ENCODE measurements around the gene DNA2.
"Not testable (repeated sequence)": the region's sequence is repeated elsewhere in the genome, so short reads cannot be mapped to it uniquely, and the experiment has no call there.

Gene DNA2

GRCh38 chr10:68461032-68461431, 10.7 kb downstream of the DNA2 start:
- in situ Hi-C loops (cut with MboI; ENCODE audit: low sequenced_read_pairs), result no loop called here

- in situ Hi-C loops (cut with MboI; ENCODE audit: low sequenced_read_pairs), result not testable (repeated sequence)
These were observed 22.1 kb downstream of the DNA2 start for GRCh38 chr10:68449698-68450097.

- in situ Hi-C loops (cut with MboI; ENCODE audit: low sequenced_read_pairs), result no loop called here
These were observed 25.6 kb downstream of the DNA2 start for GRCh38 chr10:68446179-68446578.

DNA sequence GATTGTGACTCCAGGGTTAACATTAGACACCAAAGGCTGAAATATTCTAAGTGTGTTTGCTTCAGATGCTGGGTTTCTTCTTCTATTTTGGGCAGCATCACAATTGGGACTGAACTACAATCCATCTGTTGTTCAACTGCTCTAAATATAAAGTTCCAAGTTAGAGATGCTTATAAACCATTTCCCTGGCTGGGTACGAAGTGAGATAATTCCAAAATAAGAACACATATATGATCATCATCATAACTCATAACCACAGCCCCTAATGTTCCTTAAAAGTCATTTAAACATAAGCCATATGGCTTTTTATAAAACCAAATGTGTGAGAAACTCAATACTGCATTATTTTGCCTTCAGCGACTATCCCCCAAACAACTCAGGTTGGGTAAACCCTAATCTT, 28.8 kb downstream of the DNA2 start:
- in situ Hi-C loops (cut with MboI; ENCODE audit: low sequenced_read_pairs), result no loop called here

DNA sequence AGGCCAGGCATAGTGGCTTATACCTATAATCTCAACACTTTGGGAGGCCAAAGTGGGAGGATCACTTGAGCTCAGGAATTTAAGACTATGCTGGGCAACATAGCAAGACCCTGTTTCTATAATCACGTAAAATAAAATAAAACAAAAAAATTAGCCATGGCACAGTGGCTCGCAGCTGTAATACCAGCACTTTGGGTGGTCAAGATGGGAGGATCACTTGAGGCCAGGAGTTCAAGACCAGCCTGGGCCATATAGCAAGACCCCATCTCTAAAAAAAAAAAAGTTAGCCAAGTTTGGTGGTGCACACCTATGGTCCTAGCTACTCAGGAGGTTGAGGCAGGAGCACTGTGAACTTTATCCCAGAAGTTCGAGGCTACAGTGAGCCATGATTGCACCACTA, 30.9 kb downstream of the DNA2 start:
- in situ Hi-C loops (cut with MboI; ENCODE audit: low sequenced_read_pairs), result no loop called here

DNA sequence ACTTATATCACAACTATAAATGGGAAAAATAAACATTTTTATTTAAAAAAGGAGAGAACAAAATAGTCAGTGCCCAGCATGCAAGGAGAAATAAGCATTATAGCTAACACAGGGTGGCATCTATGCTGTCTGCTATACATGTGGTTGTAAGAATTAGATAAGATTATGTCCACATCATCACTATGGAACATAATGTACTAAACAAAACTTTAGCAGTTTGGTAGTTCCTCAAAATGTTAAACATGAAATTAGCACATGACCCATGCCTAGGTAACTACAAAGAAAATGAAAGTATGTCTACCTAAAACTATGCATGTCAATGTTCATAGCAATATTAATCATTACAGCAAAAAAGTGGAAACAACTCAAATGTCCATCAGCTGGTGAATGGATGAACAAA, 36.0 kb downstream of the DNA2 start:
- in situ Hi-C loops (cut with MboI; ENCODE audit: low sequenced_read_pairs), result no loop called here

DNA sequence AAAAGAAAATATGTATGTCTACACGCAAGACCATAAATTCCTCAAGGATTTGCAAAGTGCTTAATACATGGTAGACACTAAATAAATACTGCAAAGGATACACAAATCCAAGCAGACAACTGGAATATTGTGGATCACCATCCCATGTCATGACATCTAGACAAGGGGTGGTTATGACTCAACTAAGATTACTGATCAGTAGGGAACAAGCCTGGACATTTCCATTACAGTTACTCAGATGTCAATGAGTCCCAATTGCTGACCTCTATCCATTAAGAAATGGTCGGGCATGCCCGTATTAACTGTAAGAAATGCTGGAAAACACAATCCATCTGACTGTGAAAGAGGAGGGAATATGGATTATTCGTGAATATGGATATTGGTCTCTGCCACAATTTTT, 37.1 kb downstream of the DNA2 start:
- in situ Hi-C loops (cut with MboI; ENCODE audit: low sequenced_read_pairs), result no loop called here

- in situ Hi-C loops (cut with MboI; ENCODE audit: low sequenced_read_pairs), result no loop called here
These were observed 43.2 kb downstream of the DNA2 start for GRCh38 chr10:68428396-68429104.

- in situ Hi-C loops (cut with MboI; ENCODE audit: low sequenced_read_pairs), result no loop called here
These were observed 47.2 kb downstream of the DNA2 start for GRCh38 chr10:68424454-68425014.

DNA sequence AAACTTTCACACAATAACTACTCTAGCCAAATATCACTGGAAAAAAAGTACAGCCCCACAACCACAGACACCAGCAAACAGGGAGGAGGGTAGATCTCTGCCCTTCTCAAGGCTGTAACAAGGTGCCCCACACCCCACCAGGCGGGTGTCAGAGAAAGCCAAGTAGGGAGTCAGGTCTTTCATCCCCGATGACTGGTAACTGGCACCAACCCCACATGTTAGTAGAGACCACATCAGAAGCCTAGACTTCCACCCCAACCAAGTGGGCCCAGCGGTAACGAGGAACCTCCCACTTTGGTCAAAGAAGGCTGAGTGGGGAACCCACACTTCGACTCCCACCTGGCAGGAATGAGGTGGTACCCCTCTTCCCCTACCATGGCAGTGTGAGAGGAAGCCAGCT, 48.3 kb downstream of the DNA2 start:
- in situ Hi-C loops (cut with MboI; ENCODE audit: low sequenced_read_pairs), result no loop called here

DNA sequence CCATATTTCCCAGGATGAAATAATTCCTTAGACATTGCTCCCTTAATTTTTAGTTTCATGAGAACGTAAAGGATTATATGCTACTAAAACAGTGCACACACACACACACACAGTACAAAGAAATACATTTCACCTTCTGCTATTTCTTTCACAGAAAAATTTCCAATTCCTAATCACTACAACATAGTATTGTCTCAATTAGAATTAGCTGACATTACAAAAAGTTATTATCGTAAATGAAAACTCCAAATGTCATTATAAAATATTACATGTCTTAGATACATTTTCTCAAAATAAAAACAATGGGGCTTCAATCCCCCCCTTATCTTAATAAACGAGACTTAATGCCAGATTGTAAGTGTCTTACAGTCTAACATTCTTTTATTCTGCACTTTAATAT, 52.4 kb downstream of the DNA2 start:
- in situ Hi-C loops (cut with MboI; ENCODE audit: low sequenced_read_pairs), result no loop called here

DNA sequence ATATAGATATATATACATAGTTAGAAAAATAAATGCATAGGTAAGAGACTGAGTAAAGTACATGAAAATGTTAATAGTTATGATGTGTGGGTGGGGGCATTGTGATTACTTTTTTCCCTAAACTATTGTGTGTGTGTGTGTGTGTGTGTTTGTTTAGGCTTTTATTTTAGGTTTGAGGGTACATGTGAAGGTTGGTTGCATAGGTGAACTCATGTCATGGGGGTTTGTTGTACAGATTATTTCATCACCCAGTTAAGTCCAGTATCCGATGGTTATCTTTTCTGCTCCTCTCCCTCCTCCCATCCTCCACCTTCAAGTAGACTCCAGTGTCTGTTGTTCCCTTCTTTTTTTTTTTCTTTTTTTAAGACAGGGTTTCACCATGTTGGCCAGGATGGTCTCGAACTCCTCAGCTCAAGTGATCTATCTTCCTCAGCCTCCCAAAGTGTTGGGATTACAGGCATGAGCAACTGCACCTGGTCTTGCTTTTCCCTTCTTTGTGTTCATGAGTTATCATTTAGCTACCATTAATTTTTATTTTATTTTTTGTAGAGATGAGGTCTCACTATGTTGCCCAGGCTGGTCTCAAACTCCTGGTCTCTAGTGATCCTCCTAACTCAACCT, 62.8 kb downstream of the DNA2 start:
- in situ Hi-C loops (cut with MboI; ENCODE audit: low sequenced_read_pairs), result no loop called here

DNA sequence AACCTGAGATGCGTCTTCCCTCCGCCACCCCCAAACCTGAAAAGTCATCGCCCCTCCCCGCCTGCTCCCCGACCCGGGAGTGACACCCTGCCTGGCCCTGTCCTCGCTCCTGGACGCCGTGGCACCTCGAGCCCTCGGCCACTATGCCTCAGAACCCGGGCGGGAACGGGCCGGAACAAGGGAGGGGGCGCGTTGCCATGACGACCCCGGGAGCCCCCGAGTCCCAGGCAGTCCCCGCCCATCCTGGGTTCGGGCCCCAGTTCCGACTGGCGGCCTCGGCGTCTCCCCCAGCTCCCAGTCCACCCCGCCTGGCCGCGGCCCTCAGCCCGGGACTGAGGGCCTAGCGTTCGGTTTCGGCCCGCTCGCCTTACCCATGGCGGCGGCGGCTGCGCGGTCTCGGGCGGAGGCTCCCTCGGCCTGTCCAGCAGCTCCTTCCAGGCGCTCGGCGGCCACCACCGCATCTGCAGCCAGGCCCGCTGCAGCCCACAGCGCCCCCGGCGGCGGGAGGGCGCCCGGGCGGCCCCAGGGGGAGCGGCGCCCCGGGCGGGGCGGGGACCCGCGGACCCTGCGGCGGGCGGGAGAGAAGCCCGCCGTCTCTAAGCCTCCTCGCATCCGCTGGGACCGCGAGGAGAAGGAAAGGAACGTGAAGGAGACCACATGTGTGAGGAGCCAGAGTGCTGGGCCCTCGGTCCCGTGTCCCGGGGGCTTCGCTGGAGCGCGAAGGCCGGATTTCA, 64.8 kb downstream of the DNA2 start, which contains the start of gene RUFY2:
TSS of gene RUFY2 (minus strand) at position 463 of the 734 bp plus-strand sequence. CDS start at position 375, 88 bp downstream.
- in situ Hi-C loops (cut with MboI; ENCODE audit: low sequenced_read_pairs), result no loop called here

DNA sequence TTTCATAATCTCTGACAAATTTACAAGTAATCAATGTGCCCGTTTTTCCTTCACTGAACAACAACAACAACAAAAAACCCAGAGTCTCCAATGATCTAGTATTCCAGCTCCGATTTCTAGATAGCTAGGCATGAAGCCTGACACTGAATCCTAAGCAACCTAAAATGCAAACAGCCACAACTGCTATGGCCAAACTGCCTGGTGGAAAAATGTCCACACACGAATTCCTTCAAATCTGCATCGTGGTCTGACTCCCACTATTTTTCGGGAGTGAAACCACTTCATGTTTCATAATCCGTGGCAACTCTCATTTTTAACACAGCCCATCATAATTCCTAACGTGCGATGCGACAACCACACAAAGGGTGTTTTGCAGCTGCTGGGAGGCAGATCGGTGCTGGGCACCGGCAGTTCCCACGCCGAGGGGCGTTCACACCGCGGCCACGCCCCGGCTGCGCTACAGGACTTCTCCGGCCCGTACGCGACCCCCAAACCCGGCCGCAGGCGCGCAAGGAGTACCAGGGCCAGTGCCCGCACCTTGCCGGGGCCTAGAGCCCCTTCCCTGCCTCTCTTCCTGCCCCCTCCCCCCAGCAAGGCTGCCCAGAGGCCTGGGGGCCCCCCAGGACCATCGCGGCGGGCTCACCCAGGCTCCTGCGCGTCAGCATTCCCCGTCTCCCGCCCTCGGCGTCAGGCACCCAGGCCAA, 65.5 kb downstream of the DNA2 start:
- in situ Hi-C loops (cut with MboI; ENCODE audit: low sequenced_read_pairs), result no loop called here

GRCh38 chr10:68403701-68404100, 68.1 kb downstream of the DNA2 start:
- in situ Hi-C loops (cut with MboI; ENCODE audit: low sequenced_read_pairs), result no loop called here

DNA sequence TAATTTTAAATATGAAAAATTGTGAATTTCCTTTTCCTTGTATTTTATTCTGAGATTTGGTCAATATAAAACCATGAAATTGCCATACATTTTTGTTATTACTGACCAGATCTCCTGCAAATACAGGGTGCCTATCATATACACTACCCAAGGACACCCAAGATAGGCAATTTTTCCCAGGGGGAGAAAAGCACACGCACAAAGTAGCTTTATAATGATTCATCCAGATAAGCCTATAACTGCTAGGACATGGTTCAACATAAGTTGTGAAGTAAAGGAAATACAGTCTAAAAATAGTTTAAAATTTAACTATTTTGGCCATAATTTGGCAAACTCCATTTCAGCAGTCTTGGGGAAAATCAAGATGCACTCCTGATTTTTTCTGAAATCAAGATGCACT, 69.5 kb downstream of the DNA2 start:
- in situ Hi-C loops (cut with MboI; ENCODE audit: low sequenced_read_pairs), result no loop called here

DNA sequence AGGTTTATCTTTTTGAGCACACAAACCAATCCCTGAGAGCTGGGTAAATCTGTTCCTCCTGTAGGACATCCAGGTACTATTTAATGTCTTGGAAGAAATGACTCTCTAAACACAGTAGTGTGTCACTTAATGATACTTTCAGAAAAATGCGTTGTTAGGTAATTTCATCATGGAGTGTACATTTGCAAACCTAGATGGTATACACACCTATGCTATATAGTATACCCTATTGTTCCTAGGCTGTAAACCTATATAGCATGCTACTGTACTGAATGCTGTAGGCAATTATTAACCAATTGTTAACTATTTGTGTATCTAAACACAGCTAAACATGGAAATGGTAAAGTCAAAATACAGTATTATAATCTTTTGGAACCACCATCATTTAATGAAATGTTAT, 74.8 kb downstream of the DNA2 start:
- in situ Hi-C loops (cut with MboI; ENCODE audit: low sequenced_read_pairs), result no loop called here

DNA sequence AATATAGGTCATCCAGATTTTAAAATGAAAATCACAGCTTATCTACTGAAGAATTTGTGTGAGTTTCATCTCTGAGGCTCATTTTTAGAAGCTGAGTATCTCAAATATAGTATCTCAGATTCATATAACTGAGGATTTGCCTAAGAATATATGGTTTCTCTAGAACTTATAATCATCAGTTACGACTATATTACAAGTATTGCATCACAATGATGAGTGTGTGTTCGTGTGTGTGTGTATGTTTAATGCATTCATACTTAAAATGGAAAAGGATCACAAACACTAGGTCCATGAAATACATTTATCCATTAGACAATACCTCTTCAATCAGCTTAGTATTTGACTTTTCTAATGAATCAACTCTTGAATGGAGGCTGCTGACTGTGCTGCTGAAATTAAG, 86.0 kb downstream of the DNA2 start:
- in situ Hi-C loops (cut with MboI; ENCODE audit: low sequenced_read_pairs), result no loop called here

GRCh38 chr10:68371604-68372003, 100.2 kb downstream of the DNA2 start:
- in situ Hi-C loops (cut with MboI; ENCODE audit: low sequenced_read_pairs), result no loop called here

GRCh38 chr10:68367121-68367520, 104.7 kb downstream of the DNA2 start:
- in situ Hi-C loops (cut with MboI; ENCODE audit: low sequenced_read_pairs), result no loop called here

DNA sequence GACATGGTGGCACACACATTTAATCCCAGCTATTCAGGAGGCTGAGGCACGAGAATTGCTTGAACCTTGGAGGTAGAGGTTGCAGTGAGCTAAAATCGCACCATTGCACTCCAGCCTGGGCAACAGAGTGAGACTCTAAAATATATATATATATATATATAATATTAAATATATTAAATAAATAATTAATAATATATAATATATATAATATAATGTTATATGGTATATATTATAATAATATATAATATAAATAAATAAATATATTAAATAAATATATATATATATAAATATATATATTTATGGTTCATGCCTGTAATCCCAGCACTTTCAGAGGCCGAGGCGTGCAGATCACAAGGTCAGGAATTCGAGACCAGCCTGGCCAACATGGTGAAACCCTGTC, 105.2 kb downstream of the DNA2 start:
- in situ Hi-C loops (cut with MboI; ENCODE audit: low sequenced_read_pairs), result no loop called here
